Cerebellar nuclear complex (tissue), 1 donor: Measurements from ENCODE around the gene TAF3.
"Not testable (repeated sequence)": the region's sequence is repeated elsewhere in the genome, so short reads cannot be mapped to it uniquely, and the experiment has no call there.

ENCODE experiments used
- DNase-seq, 2 experiments: peaks; one replicate each; lab custom pipeline; 2025; lab: John Stamatoyannopoulos, UW

The TAF3 gene, protein sequence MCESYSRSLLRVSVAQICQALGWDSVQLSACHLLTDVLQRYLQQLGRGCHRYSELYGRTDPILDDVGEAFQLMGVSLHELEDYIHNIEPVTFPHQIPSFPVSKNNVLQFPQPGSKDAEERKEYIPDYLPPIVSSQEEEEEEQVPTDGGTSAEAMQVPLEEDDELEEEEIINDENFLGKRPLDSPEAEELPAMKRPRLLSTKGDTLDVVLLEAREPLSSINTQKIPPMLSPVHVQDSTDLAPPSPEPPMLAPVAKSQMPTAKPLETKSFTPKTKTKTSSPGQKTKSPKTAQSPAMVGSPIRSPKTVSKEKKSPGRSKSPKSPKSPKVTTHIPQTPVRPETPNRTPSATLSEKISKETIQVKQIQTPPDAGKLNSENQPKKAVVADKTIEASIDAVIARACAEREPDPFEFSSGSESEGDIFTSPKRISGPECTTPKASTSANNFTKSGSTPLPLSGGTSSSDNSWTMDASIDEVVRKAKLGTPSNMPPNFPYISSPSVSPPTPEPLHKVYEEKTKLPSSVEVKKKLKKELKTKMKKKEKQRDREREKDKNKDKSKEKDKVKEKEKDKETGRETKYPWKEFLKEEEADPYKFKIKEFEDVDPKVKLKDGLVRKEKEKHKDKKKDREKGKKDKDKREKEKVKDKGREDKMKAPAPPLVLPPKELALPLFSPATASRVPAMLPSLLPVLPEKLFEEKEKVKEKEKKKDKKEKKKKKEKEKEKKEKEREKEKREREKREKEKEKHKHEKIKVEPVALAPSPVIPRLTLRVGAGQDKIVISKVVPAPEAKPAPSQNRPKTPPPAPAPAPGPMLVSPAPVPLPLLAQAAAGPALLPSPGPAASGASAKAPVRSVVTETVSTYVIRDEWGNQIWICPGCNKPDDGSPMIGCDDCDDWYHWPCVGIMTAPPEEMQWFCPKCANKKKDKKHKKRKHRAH

DNA sequence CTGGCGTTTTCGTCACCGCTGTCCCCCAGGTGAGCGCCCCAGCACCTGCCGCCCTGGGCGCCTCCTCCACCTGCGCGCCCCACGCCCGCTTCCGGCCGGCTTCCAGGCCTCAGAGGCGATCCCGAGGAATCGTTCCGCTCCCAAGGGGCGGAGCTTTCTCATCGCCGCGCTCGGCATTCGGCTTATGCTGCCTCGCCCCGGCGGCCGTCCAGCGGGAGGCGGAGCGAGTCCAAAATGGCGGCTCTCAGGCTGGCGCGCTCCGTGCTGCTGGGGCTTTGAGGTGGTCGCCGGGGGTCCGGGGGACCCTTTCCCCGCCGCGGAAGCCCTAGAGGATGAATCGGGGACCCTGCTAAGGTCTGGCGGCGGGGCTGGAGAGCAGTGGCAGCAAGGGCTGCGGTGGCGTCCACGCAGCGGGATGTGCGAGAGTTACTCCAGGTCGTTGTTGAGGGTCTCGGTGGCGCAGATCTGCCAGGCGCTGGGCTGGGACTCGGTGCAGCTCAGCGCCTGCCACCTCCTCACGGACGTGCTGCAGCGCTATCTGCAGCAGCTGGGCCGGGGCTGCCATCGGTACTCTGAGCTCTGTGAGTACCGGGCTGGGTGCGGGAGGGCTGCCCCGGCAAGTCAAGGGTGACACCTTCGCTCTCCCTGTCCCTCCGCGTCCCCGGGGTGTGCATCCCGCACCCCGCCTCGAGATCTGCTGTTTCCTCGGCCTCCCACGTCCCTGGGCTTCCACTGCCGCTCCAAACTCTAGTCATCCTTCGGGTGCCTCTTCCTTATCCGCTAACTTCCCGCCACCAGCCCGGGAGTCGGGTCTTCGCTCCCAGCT is at the start of gene TAF3:
Gene TAF3 (plus strand): TSS at position 211 of the 826 bp plus-strand sequence. CDS start 205 bp downstream, at position 416.
- DNase-seq: peak; percentile 24 to 72

DNA sequence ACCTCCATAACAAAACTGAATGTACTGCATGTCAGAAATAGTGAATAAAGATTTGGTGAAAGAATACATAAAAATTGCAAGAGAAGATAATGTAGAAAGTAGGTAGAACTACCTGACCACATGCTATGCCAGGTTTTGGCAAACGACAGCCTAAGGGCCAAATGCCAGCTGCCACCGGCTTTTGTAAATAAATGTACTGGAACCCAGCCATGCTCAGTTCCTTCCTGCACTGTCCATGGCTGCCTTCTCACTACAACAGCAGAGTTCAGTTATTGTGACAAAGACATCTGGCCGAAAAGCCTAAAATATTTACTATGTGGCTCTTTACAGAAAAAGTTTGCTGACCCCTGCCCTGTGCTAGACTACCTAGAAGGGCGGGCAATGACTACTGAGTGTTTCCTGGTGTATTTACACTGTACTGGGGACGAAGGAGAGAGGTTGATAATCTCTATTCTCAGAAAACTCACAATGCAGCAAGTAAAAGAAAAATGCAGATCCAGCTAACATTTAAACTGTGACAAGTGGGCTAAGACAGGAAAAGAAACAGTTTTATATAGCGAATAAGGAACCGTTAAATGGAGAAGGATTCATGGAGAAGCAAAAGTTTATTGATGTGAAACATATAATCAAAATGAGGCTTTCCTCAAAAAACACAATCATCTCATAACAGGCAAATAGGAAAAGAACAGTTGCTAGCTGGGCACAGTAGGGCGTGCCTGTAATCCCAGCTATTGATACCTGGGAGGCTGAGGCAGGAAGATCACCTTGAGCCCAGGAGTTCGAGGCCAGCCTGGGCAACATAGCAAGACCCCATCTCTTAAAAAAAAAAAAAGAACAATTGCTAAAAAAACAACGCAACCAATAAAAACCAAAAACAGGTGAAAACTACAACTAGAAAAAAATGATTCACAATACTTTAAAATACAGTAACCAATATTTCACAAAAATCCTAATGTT is 44.2 kb upstream of the TAF3 start:
- peak in 1 of 2 experiments; percentile 74 for DNase-seq

DNA sequence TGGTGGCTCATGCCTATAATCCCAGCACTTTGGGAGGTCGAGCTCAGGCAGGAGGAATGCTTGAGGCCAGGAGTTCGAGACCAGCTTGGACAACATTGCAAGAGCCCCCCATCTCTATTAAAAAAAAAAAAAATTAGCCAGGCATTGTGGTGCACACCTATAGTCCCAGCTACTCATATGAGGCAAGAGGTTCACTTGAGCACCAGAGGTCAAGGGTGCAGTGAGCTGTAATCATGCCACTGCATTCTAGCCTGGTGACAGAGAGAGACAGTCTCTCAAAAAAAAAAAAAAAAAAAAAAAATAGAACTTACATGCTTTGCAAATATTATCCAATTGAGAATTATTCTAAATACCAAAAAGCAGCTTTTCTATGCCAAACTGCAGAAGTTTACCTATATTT is 41.5 kb upstream of the TAF3 start:
- no peak for DNase-seq

DNA sequence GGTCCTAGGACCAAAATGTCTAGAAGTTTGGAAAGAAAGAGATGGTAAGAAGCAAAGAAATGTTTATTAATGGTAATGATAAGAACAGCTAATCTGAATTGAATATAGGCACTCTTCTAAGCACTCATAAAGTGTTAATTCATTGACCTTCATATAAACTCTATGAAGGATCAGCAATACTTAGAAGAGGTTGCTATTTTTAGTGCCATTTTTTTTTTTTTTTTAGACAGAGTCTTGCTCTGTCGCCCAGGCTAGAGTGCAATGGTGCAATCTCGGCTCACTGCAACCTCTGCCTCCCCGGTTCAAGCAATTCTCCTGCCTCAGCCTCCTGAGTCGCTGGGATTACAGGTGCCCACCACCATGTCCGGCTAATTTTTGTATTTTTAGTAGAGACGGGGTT is 36.1 kb upstream of the TAF3 start:
- not testable (repeated sequence) for DNase-seq

DNA sequence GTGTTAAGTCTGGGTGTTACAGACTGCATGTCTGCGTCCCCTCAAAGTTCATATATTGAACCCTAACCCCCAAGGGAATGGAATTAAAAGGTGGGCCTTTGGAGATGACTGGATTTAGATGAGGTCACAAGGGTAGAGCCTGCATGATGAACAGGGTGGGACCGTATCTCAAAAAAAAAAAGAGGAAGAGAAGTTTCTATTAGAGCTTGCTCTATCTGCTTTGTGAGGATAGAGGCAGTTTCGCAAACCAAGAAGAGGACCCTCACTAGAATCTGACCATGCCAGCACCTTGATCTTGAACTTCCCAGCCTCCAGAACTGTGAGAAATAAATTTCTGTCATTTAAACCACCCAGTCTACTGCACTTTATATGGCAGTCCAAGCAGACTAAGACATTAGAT is 31.9 kb upstream of the TAF3 start:
- DNase-seq: no peak

DNA sequence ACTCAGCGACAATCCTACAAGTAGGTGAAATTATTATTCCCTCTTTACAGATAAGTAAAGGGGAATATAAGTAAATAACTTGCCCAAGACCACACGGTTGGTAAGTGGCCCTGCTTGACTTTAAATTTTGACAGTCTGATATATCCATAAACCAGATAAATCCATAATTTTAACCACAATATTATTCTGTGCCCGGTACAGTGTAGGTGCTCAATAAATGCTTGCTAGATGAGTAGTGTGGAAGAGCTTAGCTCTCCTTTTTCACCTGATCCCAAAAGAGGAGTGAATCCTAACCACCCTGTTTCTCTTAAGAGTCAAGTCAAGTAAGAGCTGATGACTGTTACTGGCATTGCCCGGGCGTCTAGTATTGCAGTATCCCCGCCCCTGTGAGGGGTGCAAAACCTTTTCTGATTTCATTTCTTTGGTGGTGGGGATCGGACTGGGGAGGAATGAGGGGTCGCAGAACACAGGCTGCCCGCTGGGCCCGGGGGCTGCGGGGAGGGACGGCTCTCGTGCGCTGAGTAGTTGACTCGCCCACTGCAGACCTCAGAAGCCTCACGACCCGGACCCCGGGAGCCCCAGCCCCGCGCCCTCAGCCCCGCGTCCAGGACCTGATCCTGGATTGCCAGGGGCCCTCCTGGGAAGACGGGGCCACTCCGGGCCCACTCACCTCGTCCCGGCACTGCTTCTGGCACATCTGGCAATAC is 31.0 kb upstream of the TAF3 start:
- no peak for DNase-seq

DNA sequence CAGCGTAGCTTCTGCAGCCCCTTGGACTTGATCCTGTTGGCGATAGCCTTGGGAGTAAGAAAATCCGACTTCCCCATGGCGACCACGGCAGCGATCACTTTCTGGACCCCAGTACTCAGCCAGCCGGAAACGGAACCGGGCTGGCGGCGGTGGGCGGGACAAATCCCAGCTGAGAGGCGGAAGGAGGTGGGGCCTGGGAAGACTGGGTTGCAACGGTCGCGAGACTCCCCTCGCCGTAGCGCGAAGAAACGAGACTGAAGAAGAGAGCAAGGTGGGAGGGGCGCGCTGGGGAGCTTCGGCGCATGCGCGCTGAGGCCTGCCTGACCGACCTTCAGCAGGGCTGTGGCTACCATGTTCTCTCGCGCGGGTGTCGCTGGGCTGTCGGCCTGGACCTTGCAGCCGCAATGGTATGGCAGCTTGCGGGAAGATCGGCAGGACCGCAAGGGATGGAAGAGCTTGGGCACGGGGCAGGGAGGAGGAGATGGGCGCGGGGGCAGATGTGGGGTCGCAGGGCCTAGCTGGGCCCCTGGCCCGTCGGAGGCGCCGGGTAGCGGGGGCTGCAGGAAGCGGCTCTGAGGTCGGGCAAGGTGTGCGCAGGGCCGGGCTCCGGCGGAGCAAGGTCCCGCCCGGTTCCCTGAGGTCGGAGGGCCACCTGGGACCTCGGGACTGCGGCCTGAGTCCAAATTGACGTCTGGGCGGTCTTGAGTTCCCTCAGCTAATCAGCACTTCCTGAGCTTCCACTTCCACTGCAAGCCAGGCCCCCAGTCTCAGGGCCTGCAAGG is 30.3 kb upstream of the TAF3 start, which contains the start of the genes ATP5F1C and KIN:
Gene ATP5F1C (plus strand): TSS at position 321 of the 782 bp plus-strand sequence. CDS start 31 bp downstream, at position 352.
Gene KIN (minus strand): TSS at position 137 of the 782 bp plus-strand sequence. CDS start 60 bp downstream, at position 77.
- peak; percentile 66 to 91 for DNase-seq

DNA sequence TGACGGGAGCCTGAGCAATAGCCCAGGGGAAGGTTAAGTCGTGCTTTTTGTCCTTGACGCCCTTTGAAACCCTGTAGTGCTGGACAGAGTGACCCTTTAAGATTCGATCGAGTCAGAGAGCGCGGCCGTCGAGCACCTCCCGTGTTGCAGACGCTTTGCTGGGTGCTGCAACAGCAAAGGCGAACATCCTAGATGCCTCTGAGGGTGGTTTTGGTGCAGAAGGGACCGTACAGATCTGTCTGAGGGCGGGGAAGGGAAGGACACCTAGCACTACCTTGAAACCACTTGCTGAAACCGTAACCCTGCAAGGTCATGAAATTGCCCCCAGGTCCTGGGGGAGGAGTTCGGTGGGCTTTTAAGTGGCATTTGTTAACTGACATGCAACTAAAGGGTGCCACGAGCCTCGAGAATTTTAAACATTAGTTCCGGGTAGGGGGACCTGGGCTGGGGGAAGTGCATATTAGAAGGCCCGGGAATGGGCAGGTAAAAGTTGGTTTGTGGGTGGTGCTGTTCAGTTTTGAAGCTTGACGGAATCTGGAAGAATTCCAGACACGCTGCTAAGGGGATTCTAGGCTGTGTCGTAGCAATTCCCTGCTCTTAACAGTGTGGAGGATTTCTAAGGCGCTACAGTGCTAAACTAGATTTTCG is 29.5 kb upstream of the TAF3 start:
- no peak for DNase-seq

DNA sequence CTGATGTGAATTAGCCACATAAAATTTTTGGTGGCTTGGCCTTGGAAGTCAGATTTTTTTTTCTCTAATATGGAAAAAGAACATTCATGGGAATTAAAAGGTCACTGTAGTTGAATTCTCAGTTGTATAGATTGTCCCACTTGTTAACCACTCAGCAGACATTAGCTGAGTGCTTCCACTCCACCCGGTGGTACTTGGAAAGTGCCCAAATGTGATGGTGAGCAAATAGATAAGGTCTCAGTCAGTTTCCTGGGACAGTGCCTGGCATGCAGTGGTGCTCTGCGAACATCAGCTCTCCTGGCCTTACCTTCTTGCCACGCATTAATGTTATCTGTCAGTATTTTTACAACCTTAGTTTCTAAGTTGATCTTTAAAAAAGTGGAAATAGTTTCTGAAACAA is 28.9 kb upstream of the TAF3 start:
- no peak for DNase-seq

DNA sequence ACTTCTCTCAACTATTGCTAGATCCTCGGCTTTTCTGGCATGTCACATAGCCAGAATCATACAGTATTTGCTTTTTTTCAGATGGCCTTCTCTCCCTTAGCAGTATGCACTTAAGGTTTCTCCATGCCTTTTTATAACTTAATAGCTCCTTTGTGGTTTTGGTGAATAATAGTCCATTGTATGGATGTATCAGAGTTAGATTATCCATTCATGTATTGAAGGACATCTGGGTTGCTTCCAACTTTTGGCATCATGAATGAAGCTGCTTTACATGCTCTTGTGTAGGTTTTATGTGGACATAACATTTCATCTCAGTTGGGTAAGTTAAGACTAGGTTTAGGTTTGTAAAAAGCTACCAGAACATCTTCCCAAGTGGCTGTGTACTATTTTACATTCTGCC is 25.8 kb upstream of the TAF3 start:
- no peak for DNase-seq

DNA sequence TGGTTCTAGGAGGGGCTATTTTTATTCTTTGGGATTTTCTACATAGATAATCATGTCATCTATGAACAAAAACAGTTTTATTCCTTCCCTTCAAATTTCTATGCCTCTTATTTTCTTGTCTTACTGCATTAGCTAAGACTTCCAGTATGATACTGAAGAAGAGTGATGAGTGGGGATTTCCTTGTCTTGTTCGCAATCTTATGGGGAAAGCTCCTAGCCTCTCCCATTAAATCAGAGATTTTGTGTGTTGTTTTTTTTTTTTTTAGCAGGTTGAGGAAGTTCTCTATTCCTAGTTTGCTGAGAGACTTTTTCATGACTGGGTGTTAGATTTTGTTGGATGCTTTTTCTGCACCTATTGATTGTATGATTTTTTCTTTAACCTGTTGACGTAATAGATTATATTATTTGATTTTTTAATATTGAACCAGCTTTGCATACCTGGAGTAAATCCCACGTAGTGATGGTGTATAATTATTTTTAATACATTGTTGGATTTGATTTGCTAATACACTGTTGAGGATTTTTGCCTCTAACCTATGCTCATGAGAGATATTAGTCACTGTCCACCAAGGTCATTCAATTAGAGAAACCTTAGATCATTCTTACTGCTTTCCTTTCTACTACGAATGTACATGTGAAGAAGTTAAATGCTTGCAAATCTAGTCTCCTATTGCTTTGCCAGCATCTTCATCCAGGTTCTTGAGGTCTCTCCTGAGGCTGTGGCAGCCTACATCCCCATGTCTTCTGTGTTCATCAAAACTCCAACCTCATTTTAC is 23.9 kb upstream of the TAF3 start:
- no peak for DNase-seq

DNA sequence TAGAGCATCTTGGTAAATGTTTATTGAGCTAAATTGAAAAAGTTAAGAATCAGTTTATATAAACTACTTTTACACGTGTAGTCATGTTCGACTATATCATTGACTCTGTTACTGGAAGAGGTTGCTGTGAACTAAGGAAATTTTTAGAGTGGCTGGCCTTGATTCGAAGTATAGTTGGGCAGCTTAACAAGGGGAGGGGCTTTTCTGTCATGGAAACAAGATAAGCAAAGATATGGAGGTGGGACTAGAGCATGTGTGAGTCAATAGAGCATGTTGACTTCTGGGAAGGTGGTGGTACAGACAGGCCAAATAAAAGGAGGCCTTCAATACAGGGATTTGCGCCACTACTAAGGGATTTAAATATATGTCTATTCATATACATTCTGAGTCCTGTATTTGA is 22.7 kb upstream of the TAF3 start:
- DNase-seq: no peak

DNA sequence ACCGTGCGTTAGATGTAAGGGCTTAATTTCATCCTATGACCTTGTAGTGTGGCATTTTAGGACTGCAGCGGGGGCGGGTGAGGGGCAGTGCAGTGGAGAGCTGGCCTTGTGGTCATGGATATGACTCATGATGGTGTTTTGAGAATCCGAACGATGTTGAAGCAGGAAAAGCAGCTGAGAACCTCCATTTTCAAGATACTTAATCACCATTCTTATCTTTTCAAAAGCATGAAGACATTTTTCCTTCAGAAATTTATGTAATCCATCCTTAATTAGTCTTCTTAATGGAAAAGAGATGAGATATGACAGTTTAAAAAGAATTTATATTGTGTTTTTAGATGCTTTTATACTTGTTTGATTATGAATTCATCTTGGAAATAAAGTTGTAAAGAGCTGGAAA is 20.7 kb upstream of the TAF3 start:
- no peak for DNase-seq

DNA sequence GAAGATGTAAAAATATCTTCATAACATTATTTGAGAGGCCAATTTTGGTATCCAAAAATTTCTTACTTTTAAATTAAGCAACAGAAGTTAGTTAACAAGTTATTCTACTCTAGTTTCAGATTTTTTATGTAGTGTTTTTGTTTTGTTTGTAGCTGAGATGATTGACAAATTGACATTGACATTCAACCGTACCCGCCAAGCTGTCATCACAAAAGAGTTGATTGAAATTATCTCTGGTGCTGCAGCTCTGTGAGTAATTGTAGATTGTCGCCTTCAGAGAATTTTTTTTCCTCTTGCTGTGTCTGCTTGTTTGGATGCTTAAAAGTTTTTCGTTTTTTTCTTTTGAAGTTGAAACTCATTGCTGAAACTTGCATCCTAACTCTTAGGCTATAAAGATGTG is 15.7 kb upstream of the TAF3 start:
- no peak for DNase-seq

DNA sequence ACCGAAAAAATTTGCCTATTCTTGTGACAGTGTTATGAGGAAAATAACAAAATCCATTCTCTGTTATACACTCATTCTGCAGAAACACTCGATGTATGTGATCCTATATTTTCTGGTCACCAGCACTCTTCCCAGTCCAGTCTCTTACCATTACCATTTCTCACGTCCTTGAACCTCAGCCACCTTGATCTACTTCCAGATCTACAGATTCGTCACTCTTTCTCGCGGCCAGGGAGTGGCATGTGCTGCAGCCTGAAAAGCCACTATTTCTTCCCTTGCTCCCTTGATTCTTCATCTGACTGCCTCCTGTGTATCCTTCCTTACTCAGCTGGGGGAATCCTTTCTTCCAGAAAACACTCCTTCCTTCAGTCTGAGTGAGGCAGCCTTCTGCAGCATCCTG is 14.1 kb upstream of the TAF3 start:
- DNase-seq: no peak

DNA sequence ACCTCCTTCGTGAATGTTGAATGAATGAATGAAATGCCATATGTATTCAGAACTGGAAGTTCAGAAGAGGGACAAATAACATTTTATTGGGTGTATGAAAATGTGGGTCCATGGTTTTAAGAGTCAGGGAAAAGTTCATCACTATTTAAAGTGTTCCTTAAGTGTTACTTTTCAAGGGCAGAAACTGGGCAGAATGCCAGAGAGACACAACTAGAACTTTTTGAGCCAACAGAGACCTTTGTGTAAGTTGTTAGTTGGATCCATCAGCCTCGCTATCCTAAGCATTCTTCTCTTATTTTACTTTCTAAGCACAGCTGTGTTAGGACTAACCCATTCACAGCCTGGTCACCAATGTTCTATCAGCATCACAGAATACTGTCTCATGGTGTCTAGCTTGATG is 13.6 kb upstream of the TAF3 start:
- no peak for DNase-seq

DNA sequence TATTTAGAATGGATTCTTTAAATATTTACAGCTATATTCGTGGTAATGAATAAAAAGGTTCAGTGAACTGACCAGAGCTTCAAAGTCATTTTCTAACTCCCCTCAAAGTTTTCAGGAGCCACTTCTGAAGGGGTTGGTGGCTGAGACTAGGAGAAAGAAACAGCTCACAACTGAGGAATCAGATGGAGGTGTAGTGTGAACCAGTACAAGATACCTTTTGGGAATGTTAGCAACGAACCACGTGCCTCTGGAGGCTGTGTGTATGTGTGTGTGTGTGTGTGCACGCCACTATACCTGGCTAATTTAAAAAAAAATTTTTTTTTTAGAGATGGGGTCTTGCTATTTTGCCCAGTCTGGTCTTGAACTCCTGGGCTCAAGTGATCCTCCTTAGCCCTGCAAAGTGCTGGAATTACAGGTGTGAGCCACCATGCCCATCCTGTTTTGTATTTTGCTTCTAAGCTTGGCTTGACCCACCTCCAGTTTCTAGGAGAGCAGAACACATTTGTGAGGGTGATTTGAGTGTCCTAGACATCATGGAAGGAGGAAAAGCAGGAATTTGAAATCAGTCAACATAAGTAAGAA is 9.5 kb upstream of the TAF3 start:
- no peak for DNase-seq

DNA sequence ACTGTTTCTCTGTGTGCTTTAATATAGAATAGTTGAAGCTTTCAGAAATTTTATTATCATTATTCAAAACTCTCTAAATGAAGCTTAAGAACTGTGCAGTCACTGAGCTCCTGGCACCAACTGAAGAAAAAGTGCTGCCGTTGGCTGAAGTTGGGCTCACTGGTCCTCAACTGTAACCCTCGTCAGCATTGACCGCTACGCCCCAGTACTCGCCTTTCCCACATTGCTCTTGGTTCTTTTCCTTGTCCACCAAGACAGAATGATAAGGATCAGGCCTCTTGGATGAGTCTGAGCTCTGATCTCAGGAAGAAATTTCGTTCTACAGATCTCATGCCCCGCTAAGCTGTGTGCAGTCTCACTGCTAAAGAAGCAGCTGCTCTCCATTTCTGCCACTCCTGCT is 7.9 kb upstream of the TAF3 start:
- DNase-seq: no peak
